ENCODE measurements around the gene RRAS.
"Not testable (repeated sequence)": the region's sequence is repeated elsewhere in the genome, so short reads cannot be mapped to it uniquely, and the experiment has no call there.

Gene RRAS

GRCh38 chr19:49632576-49632975 is 7.4 kb downstream of the RRAS start:
- DNase-seq (ENCODE audit: low read depth) = no peak
- no peak overlapping the region for H3K4me3 ChIP-seq (ENCODE audit: control insufficient read depth, low read depth, low read length)
- TF ChIP-seq CTCF (IDR thresholded peaks at IDR 0.05; ENCODE audit: control insufficient read depth, insufficient read depth, low read depth, low read length, missing control alignments) = no peak

GRCh38 chr19:49631610-49632192 is 8.2 kb downstream of the RRAS start:
- TF ChIP-seq CTCF (IDR thresholded peaks at IDR 0.05; ENCODE audit: control insufficient read depth, insufficient read depth, low read depth, low read length, missing control alignments) = no peak
- no peak overlapping the region for H3K4me3 ChIP-seq (ENCODE audit: control insufficient read depth, low read depth, low read length)
- DNase-seq (ENCODE audit: low read depth) = no peak

GRCh38 chr19:49631014-49631588 is 8.8 kb downstream of the RRAS start:
- no peak overlapping the region for H3K4me3 ChIP-seq (ENCODE audit: control insufficient read depth, low read depth, low read length)
- DNase-seq (ENCODE audit: low read depth) = no peak
- no peak for TF ChIP-seq CTCF (IDR thresholded peaks at IDR 0.05; ENCODE audit: control insufficient read depth, insufficient read depth, low read depth, low read length, missing control alignments)

GRCh38 chr19:49629659-49630058 is 10.3 kb downstream of the RRAS start:
- no peak for TF ChIP-seq CTCF (IDR thresholded peaks at IDR 0.05; ENCODE audit: control insufficient read depth, insufficient read depth, low read depth, low read length, missing control alignments)

GRCh38 chr19:49626226-49626625 is 13.7 kb downstream of the RRAS start:
- DNase-seq (ENCODE audit: low read depth) = no peak
- no peak for TF ChIP-seq CTCF (IDR thresholded peaks at IDR 0.05; ENCODE audit: control insufficient read depth, insufficient read depth, low read depth, low read length, missing control alignments)
- H3K4me3 ChIP-seq (ENCODE audit: control insufficient read depth, low read depth, low read length) = no peak overlapping the region

More at GRCh38 chr19:49629659-49630058, 10.3 kb downstream of the RRAS start:
- no peak overlapping the region for H3K4me3 ChIP-seq (ENCODE audit: control insufficient read depth, low read depth, low read length)
- no peak for DNase-seq (ENCODE audit: low read depth)

- no peak for DNase-seq (ENCODE audit: low read depth)
- no peak overlapping the region for H3K4me3 ChIP-seq (ENCODE audit: control insufficient read depth, low read depth, low read length)
- TF ChIP-seq CTCF (IDR thresholded peaks at IDR 0.05; ENCODE audit: control insufficient read depth, insufficient read depth, low read depth, low read length, missing control alignments) = no peak
Observed at GRCh38 chr19:49624967-49625910, 14.7 kb downstream of the RRAS start.

- DNase-seq (ENCODE audit: low read depth); H3K4me3 ChIP-seq (ENCODE audit: control insufficient read depth, low read depth, low read length): not testable (repeated sequence)
Observed at GRCh38 chr19:49617860-49618259, 22.1 kb downstream of the RRAS start.
